OCI-M2 (cell line): ENCODE data around the gene UBFD1.
A peak's percentile ranks its signal among the peaks of the same experiment; 100 is the strongest.
"Not testable (repeated sequence)": the region's sequence is repeated elsewhere in the genome, so short reads cannot be mapped to it uniquely, and the experiment has no call there.

Experiments used
- DNase-seq: peaks from one replicate; lab custom pipeline; 2025; ENCODE audit not compliant: unreplicated experiment; lab: John Stamatoyannopoulos, UW

The UBFD1 gene

DNA sequence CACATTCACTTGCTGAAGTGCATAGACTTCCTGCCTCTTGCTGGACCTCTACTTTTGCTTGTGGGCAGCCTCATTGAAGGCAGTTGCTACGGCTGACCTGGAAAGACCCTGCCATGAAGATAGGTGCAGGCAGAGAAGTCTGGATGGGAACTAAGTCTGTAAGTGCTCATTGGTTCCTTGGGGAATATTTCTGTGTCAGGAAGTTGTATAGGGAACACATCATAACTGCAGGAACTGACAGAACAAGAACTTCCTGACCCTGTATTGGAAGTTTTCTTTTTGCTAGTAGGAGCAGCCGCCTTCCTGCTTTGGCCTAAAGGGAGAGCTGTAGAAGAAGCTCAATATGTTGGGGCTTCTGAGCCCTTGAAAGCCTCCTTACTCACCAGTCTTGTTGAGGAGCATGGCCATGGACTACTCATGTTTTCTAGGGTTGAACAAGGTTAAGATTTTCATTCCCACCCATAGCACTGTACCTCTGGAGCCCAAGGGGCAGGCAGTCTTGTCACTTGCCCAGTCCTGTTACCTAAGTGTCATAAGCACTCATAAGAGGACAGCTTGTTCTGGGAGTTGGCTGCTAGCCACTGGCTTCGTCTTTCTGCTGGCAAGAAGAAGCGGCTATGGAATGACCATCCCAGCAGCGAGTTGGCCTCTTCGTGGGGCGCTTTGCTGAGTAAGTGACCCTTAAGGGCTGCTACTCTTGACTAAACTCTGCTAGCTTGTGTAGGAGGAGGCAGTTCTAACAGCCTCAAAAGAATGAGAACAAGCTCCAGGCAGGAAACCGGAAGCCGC, 7.2 kb downstream of the UBFD1 start:
- no peak for DNase-seq

GRCh38 chr16:23566724-23567123, 9.2 kb downstream of the UBFD1 start:
- no peak for DNase-seq

- no peak for DNase-seq
Observed at GRCh38 chr16:23567602-23568001, 10.1 kb downstream of the UBFD1 start.

DNA sequence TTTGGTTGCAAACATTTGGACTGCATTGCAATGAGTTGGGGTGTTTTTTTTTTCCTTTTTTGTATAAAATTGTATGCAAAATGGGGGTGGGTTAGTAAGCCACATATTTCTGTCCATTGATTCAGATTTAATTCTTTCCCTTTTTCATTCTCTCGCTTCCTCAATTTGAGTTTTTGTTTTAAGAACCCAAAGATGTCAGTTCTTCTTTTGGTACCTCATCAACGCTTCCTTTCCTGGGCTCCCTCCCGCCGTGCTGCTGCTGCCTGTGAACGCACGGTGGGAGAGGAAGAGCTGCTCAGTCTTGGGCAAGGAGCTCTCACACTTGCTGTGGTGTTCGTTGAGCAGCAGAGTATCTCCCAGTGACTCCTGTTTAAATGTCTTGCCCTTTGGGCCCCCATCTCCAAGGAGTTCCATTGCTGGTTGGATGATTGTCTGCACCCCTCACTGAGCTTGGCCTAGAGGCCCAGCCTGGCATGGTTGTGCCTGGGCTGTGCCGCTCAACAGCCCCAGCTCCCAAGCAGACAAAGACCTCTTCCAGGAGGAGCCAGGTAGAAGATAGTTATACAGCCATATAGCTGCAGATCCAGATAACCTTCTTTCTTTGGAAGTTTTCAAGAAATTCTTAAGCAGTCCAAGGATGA, 13.6 kb downstream of the UBFD1 start:
- no peak for DNase-seq

GRCh38 chr16:23571895-23572294, 14.4 kb downstream of the UBFD1 start:
- no peak for DNase-seq

DNA sequence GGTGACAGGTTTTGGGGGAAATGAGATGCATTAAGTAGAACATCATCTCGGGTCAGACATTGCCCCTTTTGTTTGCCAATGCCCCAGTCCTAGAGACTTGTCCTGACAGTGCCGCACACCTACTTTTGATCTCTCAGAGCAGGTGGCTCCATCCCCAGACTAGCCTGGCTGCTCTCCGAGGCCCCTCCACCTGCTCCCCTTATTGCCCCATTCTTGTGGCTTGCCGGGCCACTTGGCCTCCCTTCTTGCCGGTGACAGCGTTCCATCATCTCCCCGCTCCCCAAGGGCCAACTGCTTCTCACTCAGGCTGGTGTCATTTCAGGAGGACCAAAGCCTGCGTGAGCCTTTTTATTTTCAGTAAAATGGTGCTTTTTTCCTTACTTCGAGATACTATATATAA, 14.9 kb downstream of the UBFD1 start:
- DNase-seq: no peak

- DNase-seq: no peak
Observed at GRCh38 chr16:23573817-23574216, 16.3 kb downstream of the UBFD1 start.

GRCh38 chr16:23575834-23576233, 18.3 kb downstream of the UBFD1 start:
- no peak for DNase-seq

- no peak for DNase-seq
Observed at GRCh38 chr16:23577493-23577892, 20.0 kb downstream of the UBFD1 start.

DNA sequence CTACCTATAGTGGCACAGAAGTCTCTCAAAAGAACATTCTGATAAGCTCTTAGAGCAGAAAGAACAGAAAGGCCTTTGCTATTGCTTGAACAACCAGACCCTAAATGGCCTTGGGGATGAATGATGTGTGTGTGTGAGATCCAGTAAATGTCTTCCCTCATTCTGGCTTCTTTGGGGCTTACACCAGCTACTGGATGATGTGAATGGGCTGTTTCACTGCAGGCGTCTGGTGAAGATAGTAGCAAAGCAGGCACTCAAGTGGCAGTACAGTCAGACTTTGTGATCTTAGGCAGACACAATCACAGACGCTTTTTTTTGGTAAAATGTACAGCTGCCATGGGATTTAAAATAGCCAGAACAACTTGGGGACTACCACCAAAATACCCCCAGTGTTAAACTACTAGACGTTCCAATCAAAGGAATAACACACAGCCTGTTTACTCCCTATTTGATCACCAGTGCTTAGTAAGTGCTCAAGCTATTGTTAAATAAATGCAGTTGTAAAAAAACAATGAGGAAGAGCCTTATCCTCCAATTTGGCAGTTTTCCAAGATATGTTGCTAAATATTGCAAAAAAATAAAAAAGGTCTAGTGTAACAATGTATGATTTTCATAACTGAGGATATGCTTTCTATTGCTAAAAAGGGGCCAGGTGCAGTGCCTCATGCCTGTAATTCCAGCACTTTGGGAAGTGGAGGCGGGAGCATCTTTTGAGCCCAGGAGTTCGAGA, 20.7 kb downstream of the UBFD1 start:
- no peak for DNase-seq

DNA sequence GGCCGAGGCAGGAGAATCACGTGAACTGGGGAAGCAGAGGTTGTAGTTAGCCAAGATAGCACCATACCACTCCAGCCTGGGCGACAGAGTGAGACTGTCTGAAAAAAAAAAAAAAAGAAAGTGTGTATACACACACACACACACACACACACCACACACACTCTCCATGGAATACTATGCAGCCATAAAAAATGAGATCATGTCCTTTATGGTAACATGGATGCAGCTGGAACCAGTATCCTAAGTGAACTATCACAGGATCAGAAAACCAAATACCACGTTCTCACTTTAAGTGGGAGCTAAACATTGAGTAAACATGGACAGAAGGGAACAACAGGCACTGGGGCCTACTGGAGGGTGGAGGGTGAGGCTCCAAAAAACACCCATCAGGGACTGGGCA, 21.8 kb downstream of the UBFD1 start:
- DNase-seq: no peak

DNA sequence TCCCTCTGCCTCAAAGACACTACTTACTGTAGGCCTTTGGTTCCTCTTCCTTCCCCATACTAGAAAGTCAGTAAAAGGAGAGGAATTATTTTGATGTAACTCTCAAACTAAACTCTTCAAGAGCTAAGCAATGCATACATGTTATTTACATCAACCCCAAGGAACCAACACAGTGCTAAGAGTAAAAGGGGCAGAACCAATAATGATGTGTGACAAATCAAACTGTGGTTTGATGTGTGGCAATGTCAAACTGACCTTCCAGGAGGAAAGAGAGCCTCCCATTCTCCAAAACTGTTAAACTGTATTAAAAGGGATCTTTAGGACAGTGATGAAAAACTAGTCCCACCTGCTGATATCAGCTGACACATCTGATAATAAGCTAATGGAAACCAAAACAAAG, 22.9 kb downstream of the UBFD1 start:
- DNase-seq: no peak

DNA sequence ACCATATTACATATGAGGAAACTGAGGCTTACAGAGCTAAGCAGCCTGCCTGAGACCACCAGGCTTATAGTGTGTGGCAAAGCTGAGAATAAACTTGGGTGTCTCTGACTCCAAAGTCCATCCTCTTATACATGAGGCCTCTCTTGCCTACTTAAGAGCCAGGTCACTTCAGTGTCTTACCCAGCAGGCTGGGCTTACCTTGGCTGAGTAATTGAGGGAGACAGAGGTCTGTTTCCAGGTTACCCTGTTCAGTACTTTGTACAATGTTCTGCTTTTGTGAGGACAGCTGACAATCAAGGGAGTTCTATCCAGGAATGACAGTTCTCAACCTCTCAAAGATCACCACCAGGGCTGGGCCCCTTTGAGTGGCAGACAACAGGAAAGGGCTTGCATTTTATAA, 24.2 kb downstream of the UBFD1 start:
- DNase-seq: no peak

- not testable (repeated sequence) for DNase-seq
Observed at GRCh38 chr16:23583271-23583670, 25.7 kb downstream of the UBFD1 start.

GRCh38 chr16:23584186-23585076, 26.9 kb downstream of the UBFD1 start:
- no peak for DNase-seq

GRCh38 chr16:23587726-23588125, 30.2 kb downstream of the UBFD1 start:
- DNase-seq: no peak

- DNase-seq: no peak
Observed at GRCh38 chr16:23590181-23590580, 32.7 kb downstream of the UBFD1 start.

DNA sequence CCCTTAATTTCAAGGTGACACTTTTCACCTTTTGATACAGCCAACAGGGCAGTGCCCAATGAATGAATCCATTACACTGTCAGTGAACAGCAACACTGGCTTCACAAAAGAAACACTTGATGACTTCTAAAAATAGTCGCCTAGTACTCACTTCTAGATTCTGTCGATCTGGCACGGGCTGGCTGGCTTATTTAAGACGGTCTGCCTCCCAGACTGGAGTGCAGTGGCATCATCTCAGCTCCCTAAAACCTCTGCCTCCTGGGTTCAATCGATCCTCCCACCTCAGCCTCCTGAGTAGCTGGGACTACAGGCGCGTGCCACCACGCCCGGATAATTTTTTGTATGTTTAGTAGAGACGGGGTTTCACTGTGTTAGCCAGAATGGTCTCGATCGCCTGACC, 36.7 kb downstream of the UBFD1 start:
- DNase-seq: no peak

DNA sequence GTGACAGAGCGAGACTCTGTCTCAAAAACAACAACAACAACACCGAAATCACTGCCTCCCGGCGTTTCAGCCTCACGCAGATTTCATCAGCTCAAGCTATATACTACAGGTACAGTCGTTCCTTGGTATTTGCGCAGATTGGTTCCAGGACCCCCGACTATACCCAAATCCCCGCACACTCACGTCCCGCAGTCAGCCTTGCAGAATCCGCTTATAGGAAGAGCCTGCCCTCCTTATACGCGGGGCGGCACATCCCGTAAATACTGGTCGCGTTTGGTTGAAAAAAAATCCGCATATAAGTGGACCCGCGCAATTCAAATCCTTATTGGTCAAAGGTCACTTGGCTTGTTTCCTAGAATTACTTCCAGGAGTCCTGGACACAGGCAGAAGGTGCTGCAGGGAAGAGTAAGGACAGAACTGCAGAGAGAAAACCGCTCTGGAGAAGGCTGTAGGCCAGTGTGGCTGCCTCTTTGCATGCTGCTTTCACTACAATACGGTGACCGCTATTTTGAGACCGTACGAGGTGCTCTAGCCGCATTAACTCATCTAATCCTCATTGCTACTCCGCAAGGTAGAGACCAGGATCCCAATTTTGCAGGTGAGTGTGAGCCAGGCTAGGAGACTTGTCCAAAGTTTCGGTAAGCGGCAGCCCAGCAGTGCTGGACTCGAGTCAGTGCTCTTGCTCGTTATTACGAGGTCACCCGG, 37.9 kb downstream of the UBFD1 start:
- no peak for DNase-seq

- DNase-seq: peak; percentile 53
Observed at GRCh38 chr16:23595951-23596720, 38.6 kb downstream of the UBFD1 start, which contains the start of gene NDUFAB1. Gene NDUFAB1 (minus strand): TSS chr16:23596316. CDS start chr16:23596290, 26 bp downstream.
